H1 (cell line): ENCODE results near the gene PXN. TPM values are rescaled to one million over a fixed set of nuclear protein-coding genes. Genes with fewer than 3 reads are reported as not detected.

ENCODE experiments used
- polyA plus RNA-seq, 7 experiments: library from polyadenylated mRNA; depleted of rRNA in 3 of 7; stranded (reverse) in 5 of 7; unstranded in 2 of 7; fragments of >200 nt in 5 of 7; fragments of 200-250 nt in 2 of 7; gene quantifications; 1 replicate in 5 of 7; 2 replicates in 1 of 7; 4 replicates in 1 of 7; pipeline versions ENCODE4 v1.2.1 to v1.2.3, GENCODE V29; 2011 to 2013; ENCODE audit warnings: missing spikeins in 2 of 7, mixed read lengths in 2 of 7
- total RNA-seq: library from RNA; stranded (reverse); fragmentation: NEBNext Ultra II Directional; extraction: Animal tissue kit (Norgen Biotek cat#: 25700); gene quantifications from 2 replicates; pipeline ENCODE4 v1.2.1, GENCODE V29; 2021
- TF ChIP-seq, protein P1 (sequence below): fragments of 300-600 bp; sonication (generic); IDR thresholded peaks from 2 replicates; pipeline ENCODE4 v1.7.1; 2012; ENCODE audit warnings: low read length, moderate library complexity, mild to moderate bottlenecking, inconsistent platforms; ENCODE audit not compliant: insufficient replicate concordance
- TF ChIP-seq, protein P2 (sequence below), 3 experiments: IDR thresholded peaks; 1 replicate in 2 of 3; 2 replicates in 1 of 3; pipeline versions ENCODE4 v1.5.1 to v1.6.1; 2011; ENCODE audit warnings: low read length in 3 of 3, mild to moderate bottlenecking in 3 of 3, inconsistent platforms in 2 of 3, low read depth in 1 of 3, moderate library complexity in 1 of 3; ENCODE audit not compliant: insufficient read depth in 1 of 3; ENCODE audit errors: control extremely low read depth in 1 of 3

PXN gene
- total and polyA plus RNA-seq, 2 of the 8 experiments (the other 6 are each of a cell fraction or from before 2014, with no cell fraction given), result 51.0 to 105 TPM

DNA sequence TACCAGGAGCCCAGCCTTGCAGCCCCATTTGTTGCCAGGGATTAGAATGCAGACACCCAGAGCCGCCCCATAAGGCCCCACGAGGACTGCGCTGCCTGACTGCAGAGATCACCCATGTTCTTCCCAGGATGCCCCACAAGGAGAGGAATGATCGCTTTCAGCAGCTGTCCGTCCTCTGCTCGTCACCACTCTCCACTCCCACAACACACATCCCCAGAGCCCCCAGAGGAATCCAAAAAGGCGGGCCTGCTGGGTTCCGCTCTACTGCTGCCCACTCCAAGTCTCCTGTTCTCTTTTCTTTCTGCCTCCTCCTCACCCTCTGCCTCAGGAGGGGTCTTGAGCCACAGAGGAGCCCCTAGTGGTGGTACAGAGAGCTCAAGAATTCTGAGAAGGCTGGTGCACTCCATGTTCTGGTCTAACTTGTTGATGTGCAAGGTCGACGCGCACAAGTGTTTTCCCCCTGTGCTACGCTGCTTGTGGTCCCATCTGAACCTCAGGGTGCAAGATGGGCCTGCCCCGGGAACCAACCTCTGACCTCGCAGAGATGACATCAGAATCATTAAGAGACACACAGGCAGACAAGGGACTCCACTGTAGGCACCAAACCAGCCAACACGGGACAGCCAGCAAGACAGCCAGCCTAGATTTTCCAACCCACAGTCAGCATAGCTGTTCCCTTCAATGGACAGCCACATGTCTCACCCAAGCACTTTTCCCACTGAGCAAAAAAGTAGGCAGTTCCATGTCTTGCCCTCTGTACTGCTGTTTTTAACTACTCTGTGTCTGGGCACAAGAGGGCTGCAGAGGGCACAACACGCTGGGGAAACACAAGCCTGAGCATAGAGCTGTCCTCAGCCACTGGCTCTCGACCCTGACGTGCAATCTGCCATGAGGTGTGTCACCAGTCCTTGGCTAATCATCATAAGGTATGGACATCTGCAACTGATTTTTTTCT, 29.9 kb downstream of the PXN start (continued):
- TF ChIP-seq, protein P1, sequence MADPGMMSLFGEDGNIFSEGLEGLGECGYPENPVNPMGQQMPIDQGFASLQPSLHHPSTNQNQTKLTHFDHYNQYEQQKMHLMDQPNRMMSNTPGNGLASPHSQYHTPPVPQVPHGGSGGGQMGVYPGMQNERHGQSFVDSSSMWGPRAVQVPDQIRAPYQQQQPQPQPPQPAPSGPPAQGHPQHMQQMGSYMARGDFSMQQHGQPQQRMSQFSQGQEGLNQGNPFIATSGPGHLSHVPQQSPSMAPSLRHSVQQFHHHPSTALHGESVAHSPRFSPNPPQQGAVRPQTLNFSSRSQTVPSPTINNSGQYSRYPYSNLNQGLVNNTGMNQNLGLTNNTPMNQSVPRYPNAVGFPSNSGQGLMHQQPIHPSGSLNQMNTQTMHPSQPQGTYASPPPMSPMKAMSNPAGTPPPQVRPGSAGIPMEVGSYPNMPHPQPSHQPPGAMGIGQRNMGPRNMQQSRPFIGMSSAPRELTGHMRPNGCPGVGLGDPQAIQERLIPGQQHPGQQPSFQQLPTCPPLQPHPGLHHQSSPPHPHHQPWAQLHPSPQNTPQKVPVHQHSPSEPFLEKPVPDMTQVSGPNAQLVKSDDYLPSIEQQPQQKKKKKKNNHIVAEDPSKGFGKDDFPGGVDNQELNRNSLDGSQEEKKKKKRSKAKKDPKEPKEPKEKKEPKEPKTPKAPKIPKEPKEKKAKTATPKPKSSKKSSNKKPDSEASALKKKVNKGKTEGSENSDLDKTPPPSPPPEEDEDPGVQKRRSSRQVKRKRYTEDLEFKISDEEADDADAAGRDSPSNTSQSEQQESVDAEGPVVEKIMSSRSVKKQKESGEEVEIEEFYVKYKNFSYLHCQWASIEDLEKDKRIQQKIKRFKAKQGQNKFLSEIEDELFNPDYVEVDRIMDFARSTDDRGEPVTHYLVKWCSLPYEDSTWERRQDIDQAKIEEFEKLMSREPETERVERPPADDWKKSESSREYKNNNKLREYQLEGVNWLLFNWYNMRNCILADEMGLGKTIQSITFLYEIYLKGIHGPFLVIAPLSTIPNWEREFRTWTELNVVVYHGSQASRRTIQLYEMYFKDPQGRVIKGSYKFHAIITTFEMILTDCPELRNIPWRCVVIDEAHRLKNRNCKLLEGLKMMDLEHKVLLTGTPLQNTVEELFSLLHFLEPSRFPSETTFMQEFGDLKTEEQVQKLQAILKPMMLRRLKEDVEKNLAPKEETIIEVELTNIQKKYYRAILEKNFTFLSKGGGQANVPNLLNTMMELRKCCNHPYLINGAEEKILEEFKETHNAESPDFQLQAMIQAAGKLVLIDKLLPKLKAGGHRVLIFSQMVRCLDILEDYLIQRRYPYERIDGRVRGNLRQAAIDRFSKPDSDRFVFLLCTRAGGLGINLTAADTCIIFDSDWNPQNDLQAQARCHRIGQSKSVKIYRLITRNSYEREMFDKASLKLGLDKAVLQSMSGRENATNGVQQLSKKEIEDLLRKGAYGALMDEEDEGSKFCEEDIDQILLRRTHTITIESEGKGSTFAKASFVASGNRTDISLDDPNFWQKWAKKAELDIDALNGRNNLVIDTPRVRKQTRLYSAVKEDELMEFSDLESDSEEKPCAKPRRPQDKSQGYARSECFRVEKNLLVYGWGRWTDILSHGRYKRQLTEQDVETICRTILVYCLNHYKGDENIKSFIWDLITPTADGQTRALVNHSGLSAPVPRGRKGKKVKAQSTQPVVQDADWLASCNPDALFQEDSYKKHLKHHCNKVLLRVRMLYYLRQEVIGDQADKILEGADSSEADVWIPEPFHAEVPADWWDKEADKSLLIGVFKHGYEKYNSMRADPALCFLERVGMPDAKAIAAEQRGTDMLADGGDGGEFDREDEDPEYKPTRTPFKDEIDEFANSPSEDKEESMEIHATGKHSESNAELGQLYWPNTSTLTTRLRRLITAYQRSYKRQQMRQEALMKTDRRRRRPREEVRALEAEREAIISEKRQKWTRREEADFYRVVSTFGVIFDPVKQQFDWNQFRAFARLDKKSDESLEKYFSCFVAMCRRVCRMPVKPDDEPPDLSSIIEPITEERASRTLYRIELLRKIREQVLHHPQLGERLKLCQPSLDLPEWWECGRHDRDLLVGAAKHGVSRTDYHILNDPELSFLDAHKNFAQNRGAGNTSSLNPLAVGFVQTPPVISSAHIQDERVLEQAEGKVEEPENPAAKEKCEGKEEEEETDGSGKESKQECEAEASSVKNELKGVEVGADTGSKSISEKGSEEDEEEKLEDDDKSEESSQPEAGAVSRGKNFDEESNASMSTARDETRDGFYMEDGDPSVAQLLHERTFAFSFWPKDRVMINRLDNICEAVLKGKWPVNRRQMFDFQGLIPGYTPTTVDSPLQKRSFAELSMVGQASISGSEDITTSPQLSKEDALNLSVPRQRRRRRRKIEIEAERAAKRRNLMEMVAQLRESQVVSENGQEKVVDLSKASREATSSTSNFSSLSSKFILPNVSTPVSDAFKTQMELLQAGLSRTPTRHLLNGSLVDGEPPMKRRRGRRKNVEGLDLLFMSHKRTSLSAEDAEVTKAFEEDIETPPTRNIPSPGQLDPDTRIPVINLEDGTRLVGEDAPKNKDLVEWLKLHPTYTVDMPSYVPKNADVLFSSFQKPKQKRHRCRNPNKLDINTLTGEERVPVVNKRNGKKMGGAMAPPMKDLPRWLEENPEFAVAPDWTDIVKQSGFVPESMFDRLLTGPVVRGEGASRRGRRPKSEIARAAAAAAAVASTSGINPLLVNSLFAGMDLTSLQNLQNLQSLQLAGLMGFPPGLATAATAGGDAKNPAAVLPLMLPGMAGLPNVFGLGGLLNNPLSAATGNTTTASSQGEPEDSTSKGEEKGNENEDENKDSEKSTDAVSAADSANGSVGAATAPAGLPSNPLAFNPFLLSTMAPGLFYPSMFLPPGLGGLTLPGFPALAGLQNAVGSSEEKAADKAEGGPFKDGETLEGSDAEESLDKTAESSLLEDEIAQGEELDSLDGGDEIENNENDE, result no peak
- TF ChIP-seq, protein P2, sequence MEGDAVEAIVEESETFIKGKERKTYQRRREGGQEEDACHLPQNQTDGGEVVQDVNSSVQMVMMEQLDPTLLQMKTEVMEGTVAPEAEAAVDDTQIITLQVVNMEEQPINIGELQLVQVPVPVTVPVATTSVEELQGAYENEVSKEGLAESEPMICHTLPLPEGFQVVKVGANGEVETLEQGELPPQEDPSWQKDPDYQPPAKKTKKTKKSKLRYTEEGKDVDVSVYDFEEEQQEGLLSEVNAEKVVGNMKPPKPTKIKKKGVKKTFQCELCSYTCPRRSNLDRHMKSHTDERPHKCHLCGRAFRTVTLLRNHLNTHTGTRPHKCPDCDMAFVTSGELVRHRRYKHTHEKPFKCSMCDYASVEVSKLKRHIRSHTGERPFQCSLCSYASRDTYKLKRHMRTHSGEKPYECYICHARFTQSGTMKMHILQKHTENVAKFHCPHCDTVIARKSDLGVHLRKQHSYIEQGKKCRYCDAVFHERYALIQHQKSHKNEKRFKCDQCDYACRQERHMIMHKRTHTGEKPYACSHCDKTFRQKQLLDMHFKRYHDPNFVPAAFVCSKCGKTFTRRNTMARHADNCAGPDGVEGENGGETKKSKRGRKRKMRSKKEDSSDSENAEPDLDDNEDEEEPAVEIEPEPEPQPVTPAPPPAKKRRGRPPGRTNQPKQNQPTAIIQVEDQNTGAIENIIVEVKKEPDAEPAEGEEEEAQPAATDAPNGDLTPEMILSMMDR (IDR thresholded peaks at IDR 0.05; ENCODE audit: control extremely low read depth in 1 of 3, insufficient read depth in 1 of 3, low read depth in 1 of 3, low read length in 3 of 3), result peak; percentile 39 to 66 (median 47); a peak in 3 of 4 replicates
